SH-SY5Y (cell line): ENCODE data around the gene VTA1.

Source experiments
- GATA2 ChIP-seq: IDR thresholded peaks from 2 replicates; pipeline ENCODE4 v1.6.1; 2011; ENCODE audit warnings: mild to moderate bottlenecking, low read depth, low read length
- GATA3 ChIP-seq: IDR thresholded peaks from 2 replicates; pipeline ENCODE4 v1.6.1; 2011; ENCODE audit warnings: low read depth, mild to moderate bottlenecking, low read length, moderate library complexity

DNA sequence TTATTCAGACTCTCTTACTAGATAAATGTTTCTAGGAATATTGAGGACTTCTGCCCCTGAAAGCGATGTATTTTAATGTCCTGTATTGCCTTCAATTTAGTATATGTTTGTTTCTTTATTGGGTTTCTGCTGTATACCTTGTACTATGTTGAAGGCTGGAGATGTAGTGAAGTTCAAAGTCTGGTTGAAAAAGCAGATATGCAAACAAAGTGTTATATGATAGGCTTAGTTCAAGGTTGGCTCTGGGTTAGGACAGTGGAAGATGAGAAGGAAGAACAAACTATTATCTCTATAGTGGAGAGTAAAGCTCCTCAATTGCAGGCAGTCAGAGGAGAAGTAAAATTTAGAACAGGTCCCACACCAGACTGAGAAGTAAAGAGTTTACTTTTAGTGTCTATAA is 118.4 kb downstream of the VTA1 start:
- TF ChIP-seq GATA3 = no peak
- no peak for TF ChIP-seq GATA2
